GM13976 (cell line): Measurements from ENCODE around the gene NEURL1B.

Source experiments
- DNase-seq: peaks from one replicate; pipeline ENCODE4 v3.0.0; 2012; ENCODE audit warnings: low spot score
- CTCF ChIP-seq: IDR thresholded peaks from 2 replicates; pipeline ENCODE4 v1.5.1; 2012; ENCODE audit warnings: borderline replicate concordance, mild to moderate bottlenecking; ENCODE audit not compliant: insufficient read depth; ENCODE audit errors: extremely low read depth, missing control alignments, control extremely low read depth
- in situ Hi-C: fragments of 300-500 bp; cut with MboI; formaldehyde crosslinking; loops from one replicate; pipeline ENCODE4 v1.12.0; 2022; ENCODE audit warnings: low sequenced_read_pairs, mixed read lengths, inconsistent platforms; ENCODE audit not compliant: unreplicated experiment

NEURL1B gene

GRCh38 chr5:172618574-172619365 lies 22.3 kb upstream of the NEURL1B start:
- in situ Hi-C loops, result no loop called here
- no peak for TF ChIP-seq CTCF
- no peak for DNase-seq

- TF ChIP-seq CTCF, result no peak
- no peak for DNase-seq
- in situ Hi-C loops, result no loop called here
Observed at GRCh38 chr5:172620506-172620905, 20.6 kb upstream of the NEURL1B start.

GRCh38 chr5:172622091-172623046 lies 18.7 kb upstream of the NEURL1B start:
- no peak for DNase-seq
- in situ Hi-C loops, result no loop called here
- TF ChIP-seq CTCF, result no peak

- TF ChIP-seq CTCF, result no peak
- no peak for DNase-seq
- in situ Hi-C loops, result no loop called here
Observed at GRCh38 chr5:172623313-172623980, 17.6 kb upstream of the NEURL1B start.

GRCh38 chr5:172624083-172624995 lies 16.7 kb upstream of the NEURL1B start:
- in situ Hi-C loops, result no loop called here
- TF ChIP-seq CTCF, result no peak
- no peak for DNase-seq
